Measurements from ENCODE around the gene PRR33. TPM values are rescaled to one million over a fixed set of nuclear protein-coding genes. Genes with fewer than 3 reads are reported as not detected.

The PRR33 gene
- total RNA-seq, 6 experiments from 2014 or later, result not detected

DNA sequence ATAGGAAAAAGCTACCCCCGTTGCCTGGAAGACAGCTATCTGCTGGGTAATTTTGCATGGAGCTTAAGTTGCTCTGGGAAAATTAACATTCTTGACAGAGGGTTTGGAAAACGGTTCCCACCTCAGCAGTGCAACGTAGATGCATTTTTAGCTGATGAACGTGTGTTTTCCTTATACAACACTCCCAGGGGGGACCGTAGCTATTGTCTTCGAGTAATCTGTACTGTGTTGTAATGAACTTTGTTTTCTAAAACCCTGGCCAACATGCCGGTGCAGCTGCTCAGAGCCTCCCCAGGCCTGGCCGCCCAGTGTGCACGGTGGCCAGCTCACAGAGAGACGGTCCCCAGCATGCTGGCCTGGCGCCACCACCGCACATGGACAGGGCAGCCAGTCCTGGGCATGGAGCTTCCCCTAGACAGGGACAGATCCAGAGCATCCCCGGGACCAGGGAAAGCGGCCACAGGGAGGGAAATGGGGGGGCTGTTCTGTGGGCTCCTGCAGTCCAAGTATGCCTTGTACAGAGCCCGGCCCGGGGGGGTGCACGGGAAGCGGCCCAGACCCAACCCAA lies 30.0 kb upstream of the PRR33 start:
- Histone ChIP-seq H3K27me3 (no peaks in the 10 kb centered on the region), H3K4me3 (no peak overlapping the region), H3K27ac (no peak overlapping the region), H3K9me3 (no peaks in the 10 kb centered on the region), H3K36me3 (no peaks in the 10 kb centered on the region), H3K4me1 (no peaks in the 10 kb centered on the region)
- intact Hi-C loops (cut with DNase I), result no loop called here
- peak in 1 of 4 donors; percentile 15 for ATAC-seq
- WGBS (ENCODE audit: insufficient coverage, low coverage, low lambda C conversion rate, missing lambda C conversion rate), result 36% methylated on average over 3 of the region's 18 CpGs
- TF ChIP-seq POLR2A (IDR thresholded peaks at IDR 0.05), result no peak
- TF ChIP-seq, protein P1, sequence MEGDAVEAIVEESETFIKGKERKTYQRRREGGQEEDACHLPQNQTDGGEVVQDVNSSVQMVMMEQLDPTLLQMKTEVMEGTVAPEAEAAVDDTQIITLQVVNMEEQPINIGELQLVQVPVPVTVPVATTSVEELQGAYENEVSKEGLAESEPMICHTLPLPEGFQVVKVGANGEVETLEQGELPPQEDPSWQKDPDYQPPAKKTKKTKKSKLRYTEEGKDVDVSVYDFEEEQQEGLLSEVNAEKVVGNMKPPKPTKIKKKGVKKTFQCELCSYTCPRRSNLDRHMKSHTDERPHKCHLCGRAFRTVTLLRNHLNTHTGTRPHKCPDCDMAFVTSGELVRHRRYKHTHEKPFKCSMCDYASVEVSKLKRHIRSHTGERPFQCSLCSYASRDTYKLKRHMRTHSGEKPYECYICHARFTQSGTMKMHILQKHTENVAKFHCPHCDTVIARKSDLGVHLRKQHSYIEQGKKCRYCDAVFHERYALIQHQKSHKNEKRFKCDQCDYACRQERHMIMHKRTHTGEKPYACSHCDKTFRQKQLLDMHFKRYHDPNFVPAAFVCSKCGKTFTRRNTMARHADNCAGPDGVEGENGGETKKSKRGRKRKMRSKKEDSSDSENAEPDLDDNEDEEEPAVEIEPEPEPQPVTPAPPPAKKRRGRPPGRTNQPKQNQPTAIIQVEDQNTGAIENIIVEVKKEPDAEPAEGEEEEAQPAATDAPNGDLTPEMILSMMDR (IDR thresholded peaks at IDR 0.05), result no peak
- DNase-seq, result peak in 2 of 3 donors; percentile 49 to 53

DNA sequence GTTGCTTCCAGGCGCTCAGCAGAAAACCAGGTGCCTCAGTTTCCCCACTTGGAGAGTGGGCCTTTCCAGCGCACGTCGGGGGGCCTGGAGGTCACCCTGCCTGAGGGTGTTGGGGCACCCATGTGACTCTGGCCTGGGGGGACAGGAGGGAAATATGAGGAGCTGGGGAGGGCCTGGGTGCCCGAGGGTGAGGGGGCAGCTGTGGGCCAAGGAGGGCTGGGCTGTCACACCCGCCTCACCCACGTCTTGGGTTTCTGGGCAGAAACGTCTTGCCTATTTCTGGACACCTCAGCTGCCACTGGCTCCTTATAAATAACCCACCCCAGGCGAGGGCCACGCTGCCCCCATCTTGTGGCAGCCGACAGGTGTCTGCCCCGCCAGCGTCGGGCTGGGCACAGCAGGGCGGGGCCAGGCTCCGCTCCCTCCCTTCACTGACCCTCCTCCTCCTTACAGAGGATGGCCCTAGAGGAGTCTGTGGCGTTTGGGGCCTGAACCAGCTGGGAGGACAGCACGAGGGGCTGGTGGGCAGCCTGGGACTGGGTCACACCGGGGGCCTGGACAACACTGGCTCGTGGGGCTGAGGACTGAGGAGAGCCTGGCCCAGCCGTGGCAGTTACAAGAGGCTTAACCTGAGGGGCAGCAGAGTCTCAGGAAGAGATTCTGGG lies 29.3 kb upstream of the PRR33 start:
- 61% methylated on average over 10 of the region's 21 CpGs for WGBS (ENCODE audit: insufficient coverage, low coverage, low lambda C conversion rate, missing lambda C conversion rate)
- H3K4me1 ChIP-seq, result no peaks in the 10 kb centered on the region
- H3K27me3 ChIP-seq, result no peaks in the 10 kb centered on the region
- ATAC-seq (no peak), DNase-seq (peak in 1 of 3 donors; percentile 41)
- H3K9me3 ChIP-seq, result no peaks in the 10 kb centered on the region
- no peak overlapping the region for H3K4me3 ChIP-seq
- TF ChIP-seq, protein P1 (IDR thresholded peaks at IDR 0.05), result no peak
- TF ChIP-seq POLR2A (IDR thresholded peaks at IDR 0.05), result no peak
- H3K36me3 ChIP-seq, result no peaks in the 10 kb centered on the region
- intact Hi-C loops (cut with DNase I), result no loop called here
- H3K27ac ChIP-seq, result no peak overlapping the region

DNA sequence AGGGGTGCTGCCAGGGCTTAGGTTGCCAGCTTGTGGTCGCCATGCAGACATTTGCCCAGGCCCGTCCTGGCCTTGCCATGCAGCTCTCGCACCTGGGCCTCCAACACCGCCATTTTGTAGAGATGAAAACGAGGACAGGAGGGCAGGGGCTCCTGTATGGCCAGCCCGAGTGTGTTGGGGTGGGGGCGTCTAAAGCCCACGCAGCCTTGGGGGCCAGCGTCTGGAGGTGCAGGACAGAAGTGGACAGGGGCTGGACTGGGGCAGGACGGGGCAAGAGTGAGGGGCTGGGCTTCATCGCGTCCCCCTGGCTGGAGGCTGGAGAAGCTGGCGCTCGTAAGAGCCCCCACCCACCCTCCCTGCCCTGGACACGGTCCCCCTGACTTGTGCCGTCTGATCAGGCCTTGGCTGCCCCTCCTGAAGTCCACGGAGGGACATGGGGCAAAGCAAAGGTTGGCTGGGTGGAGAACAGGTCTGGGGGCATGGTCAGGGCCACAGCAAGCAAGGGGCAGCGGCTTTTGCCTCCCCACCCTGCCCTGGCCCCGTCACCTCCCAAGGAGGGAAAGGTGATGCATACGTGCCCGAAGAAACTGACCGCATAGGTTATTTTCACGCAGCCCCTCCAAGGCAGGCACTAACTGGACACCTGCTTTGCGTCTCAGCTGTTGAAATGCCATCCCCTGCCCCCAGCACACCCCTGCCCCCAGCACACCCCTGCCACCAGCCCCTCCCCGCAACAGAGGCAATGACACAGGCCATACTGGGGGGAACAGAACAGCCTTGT lies 28.6 kb upstream of the PRR33 start:
- Histone ChIP-seq H3K4me3 (no peak overlapping the region), H3K36me3 (no peaks in the 10 kb centered on the region), H3K9me3 (no peaks in the 10 kb centered on the region), H3K27me3 (no peaks in the 10 kb centered on the region), H3K4me1 (no peaks in the 10 kb centered on the region), H3K27ac (no peak overlapping the region)
- 80% methylated on average over 1 of the region's 25 CpGs for WGBS (ENCODE audit: insufficient coverage, low coverage, low lambda C conversion rate, missing lambda C conversion rate)
- intact Hi-C loops (cut with DNase I), result no loop called here
- no peak for TF ChIP-seq POLR2A (IDR thresholded peaks at IDR 0.05)
- TF ChIP-seq, protein P1 (IDR thresholded peaks at IDR 0.05), result no peak
- peak in 1 of 3 donors; percentile 44 for DNase-seq
- no peak for ATAC-seq

DNA sequence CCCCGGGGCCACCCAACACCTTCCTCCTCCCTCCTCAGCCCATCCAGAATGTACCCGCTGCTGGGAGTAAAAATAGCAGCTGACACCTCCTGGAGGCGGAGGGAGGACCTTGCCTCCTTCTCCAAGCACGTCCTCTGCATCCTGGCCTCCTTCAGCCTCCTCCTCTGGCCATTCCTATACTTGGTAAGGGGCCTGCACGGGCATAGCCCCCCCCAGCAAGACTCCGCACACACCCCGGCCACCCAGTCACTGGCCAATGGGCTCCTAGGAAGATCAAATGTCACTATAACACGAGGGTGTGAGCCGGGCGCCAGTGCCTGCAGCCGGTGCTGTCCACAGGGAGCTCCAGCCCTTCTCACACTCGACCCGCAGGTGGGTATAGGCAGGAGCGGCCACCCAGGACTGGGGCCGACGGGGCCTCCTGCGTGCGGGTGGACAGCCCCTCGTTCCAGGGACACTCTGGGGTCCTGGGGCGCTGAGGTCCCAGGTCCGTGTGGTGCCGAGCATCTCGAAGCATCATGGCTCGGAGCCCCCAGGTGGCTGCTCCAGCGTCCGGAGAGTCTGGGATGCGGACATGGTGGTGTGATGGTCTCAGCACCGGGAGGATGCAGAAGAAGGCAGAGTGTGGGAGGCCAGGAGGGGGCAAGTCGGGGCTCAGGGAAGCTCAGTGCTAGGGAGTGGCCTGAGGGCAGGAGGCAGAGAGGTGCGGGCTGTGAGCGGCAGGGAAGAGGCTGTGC lies 27.9 kb upstream of the PRR33 start, which contains the start of gene TNNT3:
Gene TNNT3 (plus strand): TSS at position 313 of the 737 bp plus-strand sequence. CDS start 3,172 bp downstream, outside the sequence.
- no peak within 1 kb of the TSS for H3K4me3 ChIP-seq
- H3K4me1 ChIP-seq, result no peaks in the 10 kb centered on the region
- no peaks in the 10 kb centered on the region for H3K9me3 ChIP-seq
- H3K27me3 ChIP-seq, result no peaks in the 10 kb centered on the region
- H3K27ac ChIP-seq, result no peak within 1 kb of the TSS
- intact Hi-C loops (cut with DNase I), result no loop called here
- H3K36me3 ChIP-seq, result no peaks in the 10 kb centered on the region
- ATAC-seq (no peak), DNase-seq (peak in 1 of 3 donors; percentile 55)
- WGBS (ENCODE audit: insufficient coverage, low coverage, low lambda C conversion rate, missing lambda C conversion rate), result 62% methylated on average over 13 of the region's 31 CpGs
- no peak for TF ChIP-seq POLR2A (IDR thresholded peaks at IDR 0.05)
- TF ChIP-seq, protein P1 (IDR thresholded peaks at IDR 0.05), result no peak

Measured in right lobe of liver (tissue), 6 donors.